D721Med (cell line): Measurements from ENCODE around the gene RBM19.

Experiments
- DNase-seq: peaks from one replicate; pipeline ENCODE4 v3.0.0; 2011; ENCODE audit warnings: low spot score; ENCODE audit not compliant: insufficient read length
- FAIRE-seq: peaks from 2 replicates; lab custom pipeline; 2011; peaks lifted over from hg19 to GRCh38; lab: Jason Lieb, UNC
- TF ChIP-seq, protein P1 (sequence below): IDR thresholded peaks from 2 replicates; pipeline ENCODE4 v1.5.1; 2012; ENCODE audit warnings: mild to moderate bottlenecking, control low read depth; ENCODE audit not compliant: insufficient read depth; ENCODE audit errors: missing control alignments

The RBM19 gene

DNA sequence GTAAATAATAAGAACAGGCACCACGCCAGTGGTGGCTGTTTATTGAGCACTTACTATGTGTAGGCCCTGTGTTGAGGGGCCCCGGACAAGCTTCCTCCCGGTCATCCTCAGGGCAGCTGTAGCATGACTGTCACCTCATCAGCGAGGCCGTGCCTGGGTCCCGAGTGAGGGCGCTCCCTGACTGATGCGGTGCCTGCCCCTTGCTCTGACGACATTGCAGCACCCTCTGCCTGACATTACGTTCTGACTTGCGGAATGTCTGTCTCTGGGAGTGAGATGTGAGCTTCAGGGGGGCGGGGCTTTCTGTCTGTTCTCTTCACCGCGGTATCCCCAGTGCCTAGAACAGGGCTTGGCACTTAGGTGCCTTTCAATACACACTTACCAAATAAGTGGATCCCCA, 167.6 kb downstream of the RBM19 start:
- TF ChIP-seq, protein P1, sequence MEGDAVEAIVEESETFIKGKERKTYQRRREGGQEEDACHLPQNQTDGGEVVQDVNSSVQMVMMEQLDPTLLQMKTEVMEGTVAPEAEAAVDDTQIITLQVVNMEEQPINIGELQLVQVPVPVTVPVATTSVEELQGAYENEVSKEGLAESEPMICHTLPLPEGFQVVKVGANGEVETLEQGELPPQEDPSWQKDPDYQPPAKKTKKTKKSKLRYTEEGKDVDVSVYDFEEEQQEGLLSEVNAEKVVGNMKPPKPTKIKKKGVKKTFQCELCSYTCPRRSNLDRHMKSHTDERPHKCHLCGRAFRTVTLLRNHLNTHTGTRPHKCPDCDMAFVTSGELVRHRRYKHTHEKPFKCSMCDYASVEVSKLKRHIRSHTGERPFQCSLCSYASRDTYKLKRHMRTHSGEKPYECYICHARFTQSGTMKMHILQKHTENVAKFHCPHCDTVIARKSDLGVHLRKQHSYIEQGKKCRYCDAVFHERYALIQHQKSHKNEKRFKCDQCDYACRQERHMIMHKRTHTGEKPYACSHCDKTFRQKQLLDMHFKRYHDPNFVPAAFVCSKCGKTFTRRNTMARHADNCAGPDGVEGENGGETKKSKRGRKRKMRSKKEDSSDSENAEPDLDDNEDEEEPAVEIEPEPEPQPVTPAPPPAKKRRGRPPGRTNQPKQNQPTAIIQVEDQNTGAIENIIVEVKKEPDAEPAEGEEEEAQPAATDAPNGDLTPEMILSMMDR: no peak
- DNase-seq: no peak
- FAIRE-seq: no peak

DNA sequence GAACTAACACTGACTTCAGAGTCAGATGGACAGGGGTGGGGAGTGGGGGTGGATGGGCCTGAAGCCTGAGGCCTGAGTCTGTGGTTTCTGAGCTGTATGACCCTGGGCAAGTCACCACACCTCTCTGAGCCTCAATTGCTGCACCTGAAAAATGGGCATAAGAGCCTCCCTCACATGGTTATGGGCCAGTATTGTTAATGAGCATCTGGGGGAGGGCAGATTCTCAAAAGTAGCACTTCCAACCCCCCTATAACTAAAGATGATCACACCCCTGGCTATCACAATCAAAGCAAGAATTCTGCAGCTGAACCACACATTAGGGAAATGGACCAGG, 168.6 kb downstream of the RBM19 start:
- FAIRE-seq: no peak
- DNase-seq: no peak
- TF ChIP-seq, protein P1: no peak

DNA sequence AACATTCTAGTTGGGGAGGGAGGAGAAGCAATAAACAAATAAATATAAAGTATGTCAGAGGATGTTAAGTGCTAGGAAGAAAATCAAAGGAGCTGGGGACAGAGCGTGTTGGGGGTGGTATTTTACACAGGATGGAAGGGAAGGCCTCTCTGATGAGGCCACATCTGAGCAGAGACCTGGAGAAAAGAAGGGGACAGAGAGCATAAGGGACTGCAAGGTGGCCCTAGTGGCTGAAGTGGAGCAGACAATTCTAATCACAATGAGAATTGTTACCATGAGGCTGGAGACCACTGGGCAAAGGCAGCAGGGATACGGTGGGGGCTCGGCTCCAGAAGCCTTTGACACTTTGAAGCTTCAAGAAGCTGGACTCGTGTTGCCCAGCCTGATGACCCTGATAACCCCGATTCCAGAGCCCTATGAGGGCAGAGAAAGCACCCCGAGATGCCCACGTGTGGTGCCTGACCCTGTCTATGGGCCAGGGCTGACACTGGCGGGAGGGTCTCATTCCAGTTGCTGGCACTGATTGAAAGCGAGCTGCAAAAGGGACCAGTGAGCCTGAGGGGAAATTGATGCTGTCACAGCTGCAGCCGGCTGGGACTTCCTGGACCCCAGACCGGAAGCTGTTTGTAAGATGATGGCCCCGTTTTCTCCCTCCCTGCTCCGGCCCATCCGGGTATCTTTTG, 169.1 kb downstream of the RBM19 start:
- FAIRE-seq (no peak), DNase-seq (no peak)
- TF ChIP-seq, protein P1: no peak

DNA sequence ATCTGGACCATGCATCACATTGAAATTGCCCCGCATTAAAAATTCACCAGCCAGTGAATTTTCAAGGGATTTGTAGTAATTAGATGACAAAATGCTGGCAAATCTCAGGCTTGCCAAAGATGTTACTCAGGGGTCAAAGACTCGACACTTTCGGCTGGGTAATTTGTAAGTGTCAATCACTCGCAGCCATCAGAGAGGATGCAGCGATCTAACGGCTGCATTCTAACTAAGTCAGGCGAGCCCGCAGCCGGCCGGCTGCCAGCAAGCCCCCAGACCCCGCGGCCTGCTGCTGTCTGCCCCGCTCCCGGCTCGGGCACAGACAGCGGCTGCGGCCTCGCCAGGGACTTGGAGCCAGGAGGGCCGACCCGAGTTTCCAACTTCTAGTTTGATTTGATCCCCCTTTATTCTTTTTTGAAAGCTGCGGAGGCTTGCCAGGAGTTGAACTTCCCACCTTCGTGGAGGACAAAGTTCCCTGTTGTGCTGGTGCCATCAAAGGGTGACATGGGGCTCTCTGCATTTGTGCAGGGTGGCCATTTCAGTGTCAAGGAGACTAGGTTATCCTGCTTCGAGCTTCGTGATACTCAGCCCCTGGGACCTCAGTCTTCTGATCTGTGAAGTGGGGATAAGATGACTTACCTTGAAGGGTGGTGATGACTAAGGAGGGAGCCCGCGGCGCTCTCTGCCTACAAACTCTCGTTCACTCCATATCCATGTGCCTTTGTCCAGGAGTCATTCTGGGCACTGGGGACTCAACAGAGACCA, 169.9 kb downstream of the RBM19 start:
- FAIRE-seq: no peak
- DNase-seq: no peak
- TF ChIP-seq, protein P1: no peak

DNA sequence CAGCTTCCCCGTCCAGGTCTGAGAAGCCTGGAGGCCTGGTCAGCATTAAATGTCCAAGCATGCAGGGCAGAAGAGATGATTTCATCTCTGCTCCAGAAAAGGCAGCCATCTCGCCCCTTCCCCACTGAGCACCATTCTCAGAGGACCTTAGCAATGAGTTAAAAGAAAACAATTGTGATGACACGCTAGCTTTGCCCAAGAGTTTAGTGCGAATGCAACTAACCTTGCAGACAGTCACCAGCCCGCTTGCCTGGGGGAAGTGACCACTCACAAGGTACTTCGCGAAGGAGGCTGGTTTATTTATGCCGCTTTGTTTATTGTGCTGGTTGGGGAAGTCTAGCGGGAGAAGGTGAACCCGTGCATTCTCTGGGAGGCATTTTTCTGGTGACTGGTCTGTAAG, 170.7 kb downstream of the RBM19 start:
- DNase-seq: no peak
- TF ChIP-seq, protein P1: no peak
- FAIRE-seq: no peak

DNA sequence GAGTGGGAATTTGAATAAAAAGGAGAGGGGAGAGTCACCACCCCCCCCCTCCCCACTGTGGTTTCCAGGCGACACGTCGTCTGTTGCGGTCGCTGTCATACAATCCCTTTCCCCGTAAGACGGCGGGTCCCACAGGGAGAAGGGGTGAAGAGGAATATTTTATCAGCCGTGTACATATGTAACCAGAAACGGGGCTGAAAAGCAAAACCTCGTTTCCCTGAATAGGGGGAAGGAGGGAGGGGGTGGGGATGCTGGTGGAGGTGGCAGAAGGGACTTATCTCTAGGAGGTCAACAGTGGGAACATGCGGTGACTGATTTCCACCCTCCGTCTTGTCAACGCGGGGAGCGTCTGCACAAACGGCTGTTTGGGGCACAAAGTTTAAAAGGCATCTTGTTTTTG, 171.4 kb downstream of the RBM19 start:
- FAIRE-seq: no peak
- TF ChIP-seq, protein P1: no peak

DNA sequence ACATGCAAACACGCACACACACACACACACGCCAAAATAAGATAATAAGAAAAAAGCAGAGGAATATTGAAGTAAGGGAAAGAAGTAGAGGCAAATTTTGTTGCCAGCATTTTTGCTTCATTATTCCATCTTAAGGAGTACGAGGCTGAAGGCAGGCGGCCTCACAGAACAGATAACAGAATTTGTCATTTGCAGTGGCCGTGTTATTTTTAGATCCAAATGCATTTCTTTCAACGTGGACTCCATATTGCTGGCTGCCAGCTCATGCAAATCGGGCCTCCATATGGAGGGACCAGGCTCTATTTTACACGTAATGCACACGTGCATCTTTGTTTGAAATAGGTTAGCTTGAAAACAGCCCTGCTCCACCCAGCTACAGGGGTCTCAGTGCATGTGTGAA, 172.9 kb downstream of the RBM19 start:
- TF ChIP-seq, protein P1: no peak
- no peak for FAIRE-seq
- DNase-seq: no peak

More for the DNA sequence above, 171.4 kb downstream of the RBM19 start:
- DNase-seq: no peak
